HG03025 (cell line): ENCODE measurements around the gene DNAJC11.
"Not testable (repeated sequence)": the region's sequence is repeated elsewhere in the genome, so short reads cannot be mapped to it uniquely, and the experiment has no call there.

Experiments
- ATAC-seq: cut with Tn5 transposase; IDR thresholded peaks from one replicate; pipeline ENCODE4 v1.9.1; 2021; ENCODE audit warnings: mild to moderate bottlenecking, moderate library complexity; ENCODE audit not compliant: unreplicated experiment, low FRiP score

DNAJC11 gene

GRCh38 chr1:6653436-6654290 is 48.0 kb downstream of the DNAJC11 start:
- ATAC-seq, result no peak

DNA sequence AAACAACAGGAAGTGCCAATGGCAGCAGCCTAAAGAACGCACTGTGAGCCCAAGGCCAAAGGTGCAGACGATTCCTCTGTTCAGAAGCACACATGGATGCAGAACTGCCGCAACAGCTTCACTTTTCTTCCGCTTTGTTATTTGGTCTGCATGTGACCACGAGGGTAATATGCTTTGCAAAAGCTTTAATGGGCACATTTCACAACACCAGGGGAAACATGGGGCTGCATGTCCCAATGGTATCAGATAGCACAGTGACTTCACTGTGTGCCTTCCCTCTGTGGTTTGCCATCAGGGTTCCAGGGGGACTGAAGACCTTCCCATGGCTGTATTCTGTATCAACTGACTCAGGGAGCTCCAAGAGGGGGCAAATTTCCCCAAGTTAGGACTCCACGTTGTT is 48.6 kb downstream of the DNAJC11 start:
- no peak for ATAC-seq

DNA sequence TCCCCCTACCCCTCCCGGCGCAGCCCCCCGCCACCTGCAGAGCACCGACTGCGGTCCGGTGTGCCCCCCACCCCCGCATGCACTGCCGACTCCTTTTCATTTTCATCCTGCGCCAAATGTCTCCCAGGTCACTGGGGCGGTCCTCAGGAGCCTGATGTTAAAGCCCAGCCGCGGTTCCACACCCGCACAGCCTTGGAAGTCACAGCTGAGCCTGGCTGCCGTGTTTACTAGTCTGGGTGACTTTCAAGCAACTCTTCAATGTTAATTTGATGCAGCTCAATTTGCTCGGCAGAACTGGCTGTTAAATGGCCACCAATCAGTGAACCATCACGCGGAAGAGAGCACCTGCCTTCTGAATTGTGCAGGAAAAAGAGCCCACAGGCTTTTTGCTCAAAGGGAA is 49.7 kb downstream of the DNAJC11 start:
- ATAC-seq, result no peak

- ATAC-seq, result no peak
These were observed 53.1 kb downstream of the DNAJC11 start for GRCh38 chr1:6648556-6648955.

DNA sequence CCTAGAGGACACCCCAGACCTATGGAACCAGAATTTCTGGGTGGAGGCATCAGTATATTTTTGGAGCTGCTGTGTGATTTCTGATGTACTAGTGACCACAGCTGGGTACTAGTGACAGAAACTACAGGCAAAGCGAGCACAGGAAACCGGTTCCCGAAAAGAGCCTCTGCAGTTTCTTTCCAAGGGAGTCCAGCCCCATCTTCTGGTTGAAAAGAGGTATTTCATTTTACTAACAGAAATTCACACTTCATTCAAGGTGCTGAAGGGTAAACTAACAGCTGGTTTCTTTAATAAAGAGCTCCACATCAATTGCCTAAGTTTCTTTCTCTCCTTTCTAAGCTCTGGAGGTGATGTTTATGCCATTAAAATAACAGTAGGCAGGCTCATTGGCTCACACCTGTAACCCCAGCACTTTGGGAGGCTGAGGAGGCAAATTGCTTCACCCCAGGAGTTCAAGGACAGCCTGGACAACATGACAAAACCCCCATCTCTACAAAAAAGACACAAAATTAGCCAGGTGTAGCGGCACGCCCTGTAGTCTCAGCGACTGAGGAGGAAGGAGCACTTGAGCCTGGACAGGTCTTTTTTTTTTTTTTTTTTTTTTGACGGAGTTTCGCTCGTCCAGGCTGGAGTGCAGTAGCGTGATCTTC is 55.0 kb downstream of the DNAJC11 start:
- ATAC-seq, result no peak

DNA sequence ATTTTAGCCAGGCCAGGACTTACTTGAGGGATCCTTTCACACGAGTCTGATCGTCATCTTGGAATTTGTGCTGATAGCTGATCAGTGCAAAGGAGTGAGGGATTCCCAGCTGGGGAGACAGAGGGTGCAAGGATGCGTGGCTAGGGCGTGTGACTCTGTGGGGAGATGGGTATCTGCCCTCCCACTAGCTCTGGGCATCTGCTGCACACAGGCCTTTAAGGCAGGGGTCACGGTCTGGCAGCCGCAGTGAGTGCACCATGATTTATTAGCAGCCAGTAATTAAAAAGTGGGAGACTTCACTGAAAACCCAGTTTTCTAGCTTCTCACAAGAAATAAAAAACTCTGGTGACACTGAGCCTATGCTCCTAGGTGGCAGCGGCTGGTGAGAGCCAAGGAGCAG is 56.6 kb downstream of the DNAJC11 start:
- ATAC-seq, result no peak

DNA sequence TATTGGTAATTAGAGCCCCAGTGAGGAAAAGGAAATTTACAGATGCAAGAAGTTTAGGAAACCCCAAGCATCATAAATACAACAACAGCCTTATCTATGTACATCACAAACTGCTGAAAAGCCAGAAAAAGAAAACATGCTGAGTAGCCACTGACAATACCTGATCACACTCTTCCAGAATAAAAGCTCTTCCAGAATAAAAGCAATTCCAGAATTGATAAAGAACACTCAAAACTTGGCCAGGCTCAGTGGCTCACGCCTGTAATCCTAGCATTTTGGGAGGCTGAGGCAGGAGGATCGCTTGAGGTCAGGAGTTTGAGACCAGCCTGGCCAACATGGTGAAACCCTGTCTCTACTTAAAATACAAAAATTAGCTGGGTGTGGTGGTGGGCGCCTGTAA is 60.7 kb downstream of the DNAJC11 start:
- not testable (repeated sequence) for ATAC-seq

GRCh38 chr1:6638226-6638625 is 63.4 kb downstream of the DNAJC11 start:
- no peak for ATAC-seq

GRCh38 chr1:6637770-6638169 is 63.8 kb downstream of the DNAJC11 start:
- no peak for ATAC-seq

DNA sequence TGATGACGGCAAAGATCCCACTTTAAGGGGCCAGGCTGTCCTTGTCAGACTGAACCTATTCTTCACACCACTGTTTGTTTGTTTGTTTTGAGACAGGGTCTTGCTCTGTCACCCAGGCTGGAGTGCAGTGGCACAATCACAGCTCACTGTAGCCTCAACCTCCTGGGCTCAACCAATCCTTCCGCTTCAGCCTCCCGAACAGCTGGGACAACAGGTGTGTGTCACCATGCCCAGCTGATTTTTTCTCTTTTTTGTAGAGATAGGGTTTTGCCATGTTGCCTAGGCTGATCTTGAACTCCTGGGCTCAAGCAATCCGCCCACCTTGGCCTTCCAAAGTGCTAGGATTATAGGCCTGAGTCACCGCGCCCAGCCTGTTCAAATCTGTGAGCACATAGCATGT is 64.8 kb downstream of the DNAJC11 start:
- ATAC-seq, result not testable (repeated sequence)

DNA sequence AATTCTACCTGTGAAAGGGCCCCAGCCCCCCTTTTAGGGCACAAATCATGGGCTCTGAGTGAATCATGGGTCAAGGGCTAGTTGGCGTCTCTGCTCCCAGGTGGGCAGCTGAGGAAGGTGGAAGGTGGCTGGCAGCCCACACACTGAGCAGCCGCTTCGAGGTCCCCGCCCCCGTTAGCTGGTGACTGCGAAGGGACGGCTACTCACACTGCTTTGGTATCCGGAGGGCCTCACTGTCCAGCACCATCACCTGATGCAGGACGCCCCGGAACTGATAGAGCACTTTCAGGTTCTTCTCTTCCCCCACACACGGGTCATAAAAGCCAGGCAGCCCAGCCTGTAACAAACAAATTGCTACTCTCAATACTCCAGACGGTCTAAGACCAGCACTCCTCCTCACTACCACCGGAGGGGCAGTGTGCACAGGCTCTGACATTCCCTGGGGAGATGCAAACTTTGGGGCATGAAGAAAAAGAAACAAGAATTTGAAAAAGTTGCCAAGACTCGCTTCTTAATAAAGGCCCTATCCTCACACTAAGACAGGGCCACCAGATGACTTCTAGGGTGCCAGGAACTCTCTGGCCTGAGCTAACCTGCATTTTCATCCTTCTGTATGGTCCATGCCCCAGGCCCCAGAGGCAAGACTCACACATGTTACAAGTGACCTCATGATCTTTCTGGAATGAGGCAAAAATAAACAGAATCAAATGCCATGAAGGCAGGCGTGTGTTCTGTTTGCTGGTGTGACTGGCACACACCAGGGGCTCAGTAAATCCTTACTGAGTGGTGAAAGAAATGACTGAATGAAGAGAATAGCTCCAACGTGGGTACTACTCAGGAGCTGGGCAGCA is 65.5 kb downstream of the DNAJC11 start:
- ATAC-seq, result no peak

GRCh38 chr1:6635161-6635909 is 66.3 kb downstream of the DNAJC11 start:
- no peak for ATAC-seq

GRCh38 chr1:6634371-6635052 is 67.1 kb downstream of the DNAJC11 start:
- ATAC-seq, result no peak

GRCh38 chr1:6632588-6633514 is 68.8 kb downstream of the DNAJC11 start:
- ATAC-seq, result no peak

DNA sequence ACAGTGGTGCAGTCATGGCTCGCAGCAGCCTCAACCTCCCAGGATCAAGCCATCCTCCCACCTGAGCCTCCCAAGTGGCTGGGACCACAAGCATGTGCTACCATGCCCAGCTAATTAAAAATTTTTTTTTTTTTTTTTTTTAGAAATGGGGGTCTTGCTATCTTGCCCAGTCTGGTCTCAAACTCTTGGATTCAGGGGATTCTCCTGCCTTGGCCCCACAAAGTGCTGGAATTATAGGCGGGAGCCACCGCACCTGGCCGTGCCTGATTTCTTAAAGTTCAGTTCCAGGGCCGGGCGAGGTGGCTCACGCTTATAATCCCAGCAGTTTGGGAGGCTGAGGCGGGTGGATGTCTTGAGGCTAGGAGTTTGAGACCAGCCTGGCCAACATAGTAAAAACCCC is 70.6 kb downstream of the DNAJC11 start:
- ATAC-seq, result no peak

- ATAC-seq, result no peak
These were observed 71.6 kb downstream of the DNAJC11 start for GRCh38 chr1:6630027-6630426.

GRCh38 chr1:6628971-6629479 is 72.6 kb downstream of the DNAJC11 start:
- ATAC-seq, result no peak

- no peak for ATAC-seq
These were observed 73.6 kb downstream of the DNAJC11 start for GRCh38 chr1:6627841-6628545.
